Loucy (cell line): ENCODE measurements around the gene CCHCR1.
"Not testable (repeated sequence)": the region's sequence is repeated elsewhere in the genome, so short reads cannot be mapped to it uniquely, and the experiment has no call there.

ENCODE experiments used
- H2AFZ ChIP-seq: fragments of 200-600 bp; sonication (generic); 2 replicates; pipeline ENCODE4 v1.6.0; 2016; ENCODE audit warnings: antibody characterized with exemption, mild to moderate bottlenecking, low read length, moderate library complexity
- H3F3A ChIP-seq: fragments of 200-600 bp; 2 replicates; pipeline ENCODE4 v1.6.0; 2016; ENCODE audit warnings: antibody characterized with exemption, low read depth, mild to moderate bottlenecking
- H3K27me3 ChIP-seq: fragments of 200-600 bp; sonication (generic); 2 replicates; pipeline ENCODE4 v1.6.1; 2014; ENCODE audit warnings: low read length, mild to moderate bottlenecking; ENCODE audit not compliant: insufficient read depth, poor library complexity, severe bottlenecking
- H3K36me3 ChIP-seq: fragments of 200-600 bp; sonication (generic); 2 replicates; pipeline ENCODE4 v1.6.1; 2016; ENCODE audit warnings: low read length; ENCODE audit not compliant: insufficient read depth
- H3K4me1 ChIP-seq: fragments of 200-600 bp; sonication (generic); 2 replicates; pipeline ENCODE4 v1.5.1; 2014; ENCODE audit warnings: low read length, mild to moderate bottlenecking; ENCODE audit not compliant: insufficient read depth, poor library complexity, severe bottlenecking
- H3K4me2 ChIP-seq: fragments of 200-600 bp; sonication (generic); 2 replicates; pipeline ENCODE4 v1.6.0; 2014; ENCODE audit warnings: antibody characterized with exemption, low read length, low read depth, mild to moderate bottlenecking; ENCODE audit not compliant: poor library complexity, severe bottlenecking
- H3K4me3 ChIP-seq: fragments of 200-600 bp; sonication (generic); 2 replicates; pipeline ENCODE4 v1.5.1; 2014; ENCODE audit warnings: low read length, mild to moderate bottlenecking, mixed read lengths; ENCODE audit not compliant: poor library complexity, severe bottlenecking
- H3K79me2 ChIP-seq: fragments of 200-600 bp; sonication (generic); 2 replicates; pipeline ENCODE4 v1.6.1; 2014; ENCODE audit warnings: low read length; ENCODE audit not compliant: insufficient read depth
- H3K9ac ChIP-seq: fragments of 200-600 bp; sonication (generic); 2 replicates; pipeline ENCODE4 v1.6.0; 2014; ENCODE audit warnings: mild to moderate bottlenecking, low read depth, low read length, moderate library complexity; ENCODE audit not compliant: poor library complexity, severe bottlenecking
- H3K9me2 ChIP-seq: fragments of 200-600 bp; sonication (generic); replicated peaks from 2 replicates; pipeline ENCODE4 v1.6.1; 2016; ENCODE audit warnings: low read depth, low read length, mixed read lengths
- H3K9me3 ChIP-seq: fragments of 200-600 bp; sonication (generic); 2 replicates; pipeline ENCODE4 v1.6.1; 2014; ENCODE audit warnings: mild to moderate bottlenecking, antibody characterized with exemption, low read length, low read depth; ENCODE audit not compliant: insufficient read depth
- H4K20me1 ChIP-seq: fragments of 200-600 bp; sonication (generic); 2 replicates; pipeline ENCODE4 v1.6.0; 2014; ENCODE audit warnings: antibody characterized with exemption, low read length, mild to moderate bottlenecking; ENCODE audit not compliant: insufficient read depth, poor library complexity, severe bottlenecking
- CTCF ChIP-seq: fragments of 200-600 bp; sonication (generic); conservative IDR thresholded peaks from 2 replicates; pipeline ENCODE4 v1.5.1; 2014; ENCODE audit warnings: mild to moderate bottlenecking, antibody characterized with exemption, low read length
- EZH2phosphoT487 ChIP-seq: fragments of 200-600 bp; IDR thresholded peaks from 2 replicates; pipeline ENCODE4 v1.6.1; 2018; ENCODE audit warnings: antibody characterized with exemption, mild to moderate bottlenecking, moderate library complexity, borderline replicate concordance

Gene CCHCR1

GRCh38 chr6:31203345-31203979 lies 45.9 kb upstream of the CCHCR1 start:
- Histone ChIP-seq H3K9me3 (no peaks in the 10 kb centered on the region), H3K9me2 (no peaks in the 10 kb centered on the region), H3K27me3 (no peaks in the 10 kb centered on the region), H3K36me3 (no peaks in the 10 kb centered on the region), H4K20me1 (no peaks in the 10 kb centered on the region), H3K79me2 (peaks cover 27% of the 10 kb centered on the region), H3K9ac (peak overlapping the region; percentile 35), H2AFZ (peak overlapping the region; percentile 9; the same call in 1 of the 2 replicates), H3K4me2 (peak overlapping the region; percentile 76), H3K4me1 (peaks cover 39% of the 10 kb centered on the region), H3F3A (0 out of 2 replicates have a peak, but pooled peaks cover 3% of the 10 kb centered on the region), H3K4me3 (peak overlapping the region; percentile 71)
- TF ChIP-seq EZH2phosphoT487 = no peak
- TF ChIP-seq CTCF = no peak

- H3K9me2 ChIP-seq = no peaks in the 10 kb centered on the region
- H3F3A ChIP-seq = 0 out of 2 replicates have a peak, but pooled peaks cover 3% of the 10 kb centered on the region
- H4K20me1 ChIP-seq = no peaks in the 10 kb centered on the region
- no peaks in the 10 kb centered on the region for H3K36me3 ChIP-seq
- no peak for TF ChIP-seq CTCF
- no peak for TF ChIP-seq EZH2phosphoT487
- H3K4me2 ChIP-seq = peak overlapping the region; percentile 76
- peak overlapping the region; percentile 35 for H3K9ac ChIP-seq
- H3K4me3 ChIP-seq = peak overlapping the region; percentile 71
- no peaks in the 10 kb centered on the region for H3K27me3 ChIP-seq
- no peak overlapping the region for H2AFZ ChIP-seq
- H3K9me3 ChIP-seq = no peaks in the 10 kb centered on the region
- H3K4me1 ChIP-seq = peaks cover 39% of the 10 kb centered on the region
- peaks cover 29% of the 10 kb centered on the region for H3K79me2 ChIP-seq
These were observed 44.9 kb upstream of the CCHCR1 start for GRCh38 chr6:31202259-31203166.

- Histone ChIP-seq H3K9ac (peak overlapping the region; percentile 95), H3K4me2 (peak overlapping the region; percentile 71), H3K4me3 (peak overlapping the region; percentile 82), H3K79me2 (peaks cover 38% of the 10 kb centered on the region), H3K4me1 (peaks cover 40% of the 10 kb centered on the region)
- H3F3A ChIP-seq, H3K36me3 ChIP-seq, H3K9me2 ChIP-seq, H4K20me1 ChIP-seq, H2AFZ ChIP-seq, H3K27me3 ChIP-seq, H3K9me3 ChIP-seq: not testable (repeated sequence)
These were observed 41.5 kb upstream of the CCHCR1 start for GRCh38 chr6:31199105-31199452.
